GM23248 (cell line): Measurements from ENCODE around the gene HAL.

ENCODE experiments used
- EZH2 ChIP-seq: fragments of 200-600 bp; sonication (generic); IDR thresholded peaks from 2 replicates; pipeline ENCODE4 v1.6.1; 2018; ENCODE audit warnings: antibody characterized with exemption, mild to moderate bottlenecking; ENCODE audit not compliant: insufficient read depth, poor library complexity, severe bottlenecking
- EZH2phosphoT487 ChIP-seq: fragments of 200-600 bp; sonication (generic); IDR thresholded peaks from 2 replicates; pipeline ENCODE4 v1.6.1; 2018; ENCODE audit warnings: antibody characterized with exemption, moderate library complexity, mild to moderate bottlenecking, low read depth; ENCODE audit not compliant: insufficient read depth

- TF ChIP-seq EZH2: no peak
- no peak for TF ChIP-seq EZH2phosphoT487
These were observed 18.3 kb downstream of the HAL start for GRCh38 chr12:95977764-95978305.
